AG20443 (cell line): ENCODE results near the gene MTSS2.

Experiments
- DNase-seq: peaks from one replicate; pipeline ENCODE4 v3.0.0; 2012; ENCODE audit warnings: low spot score, mixed read lengths

MTSS2 gene

GRCh38 chr16:70670175-70670574 is 15.7 kb downstream of the MTSS2 start:
- DNase-seq: no peak

GRCh38 chr16:70665806-70666735 is 19.8 kb downstream of the MTSS2 start:
- peak; percentile 5 for DNase-seq

GRCh38 chr16:70665113-70665694 is 20.6 kb downstream of the MTSS2 start:
- DNase-seq: peak; percentile 8

- DNase-seq: peak; percentile 9
Measured at GRCh38 chr16:70664325-70665112, 21.3 kb downstream of the MTSS2 start.

- DNase-seq: peak; percentile 7
Measured at GRCh38 chr16:70663524-70664324, 22.1 kb downstream of the MTSS2 start.

- DNase-seq: peak; percentile 11
Measured at GRCh38 chr16:70662991-70663523, 22.8 kb downstream of the MTSS2 start.

- peak; percentile 61 for DNase-seq
Measured at GRCh38 chr16:70661918-70662641, 23.8 kb downstream of the MTSS2 start.

- peak; percentile 12 for DNase-seq
Measured at GRCh38 chr16:70661534-70661917, 24.3 kb downstream of the MTSS2 start.

GRCh38 chr16:70660672-70661350 is 25.0 kb downstream of the MTSS2 start:
- DNase-seq: peak; percentile 49

GRCh38 chr16:70659953-70660671 is 25.7 kb downstream of the MTSS2 start:
- peak; percentile 14 for DNase-seq

GRCh38 chr16:70659546-70659945 is 26.3 kb downstream of the MTSS2 start:
- DNase-seq: peak; percentile 14

- DNase-seq: peak; percentile 5
Measured at GRCh38 chr16:70658921-70659320, 26.9 kb downstream of the MTSS2 start.

GRCh38 chr16:70657956-70658355 is 27.9 kb downstream of the MTSS2 start:
- no peak for DNase-seq

- no peak for DNase-seq
Measured at GRCh38 chr16:70656712-70657263, 29.1 kb downstream of the MTSS2 start.

GRCh38 chr16:70656065-70656711 is 29.7 kb downstream of the MTSS2 start:
- no peak for DNase-seq

GRCh38 chr16:70653809-70654771 is 31.8 kb downstream of the MTSS2 start:
- DNase-seq: peak; percentile 80

GRCh38 chr16:70653406-70653805 is 32.4 kb downstream of the MTSS2 start:
- DNase-seq: no peak
